ENCODE results near the gene UNC93A. TPM values are rescaled to one million over a fixed set of nuclear protein-coding genes. Genes with fewer than 3 reads are reported as not detected.
A peak's percentile ranks its signal among the peaks of the same experiment; 100 is the strongest.

UNC93A gene
- total RNA-seq, 1 donor from 2014 or later: not detected

DNA sequence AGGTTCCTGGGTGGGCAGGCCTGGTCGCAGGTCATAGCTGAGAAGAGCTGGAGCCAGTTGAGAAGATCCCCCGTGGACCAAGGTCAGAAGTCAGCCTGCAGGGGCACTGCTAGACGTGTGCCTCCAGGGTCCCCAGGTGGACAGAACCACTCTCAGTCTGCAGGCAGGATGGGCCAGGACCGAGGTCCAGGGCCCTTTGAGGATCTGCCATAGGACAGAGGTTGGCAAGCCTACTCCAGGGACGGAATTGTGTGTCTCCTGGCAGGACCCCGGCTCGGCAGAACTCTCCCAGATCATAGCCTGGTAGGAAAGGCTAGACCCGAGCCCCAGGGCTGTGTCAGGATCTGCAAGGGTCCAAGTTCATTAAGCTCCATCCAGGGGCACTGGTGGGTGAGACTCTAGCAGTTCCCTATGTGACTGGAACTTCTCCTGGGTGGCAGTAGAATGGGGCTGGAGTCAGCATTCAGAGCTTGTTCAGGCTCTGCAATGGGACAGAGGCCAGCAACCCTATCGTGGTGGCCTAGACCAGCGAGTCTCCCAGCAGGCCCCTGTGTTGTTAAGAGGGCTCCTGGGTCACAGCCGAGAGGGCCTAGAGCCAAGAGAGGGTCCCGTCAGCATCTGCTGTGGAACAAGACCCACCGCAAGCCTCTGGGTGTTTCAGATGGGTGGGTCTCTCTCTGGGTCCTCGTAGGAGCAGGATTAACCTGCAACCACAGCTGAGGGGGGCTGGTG is 51.9 kb downstream of the UNC93A start:
- TF ChIP-seq, protein P1, sequence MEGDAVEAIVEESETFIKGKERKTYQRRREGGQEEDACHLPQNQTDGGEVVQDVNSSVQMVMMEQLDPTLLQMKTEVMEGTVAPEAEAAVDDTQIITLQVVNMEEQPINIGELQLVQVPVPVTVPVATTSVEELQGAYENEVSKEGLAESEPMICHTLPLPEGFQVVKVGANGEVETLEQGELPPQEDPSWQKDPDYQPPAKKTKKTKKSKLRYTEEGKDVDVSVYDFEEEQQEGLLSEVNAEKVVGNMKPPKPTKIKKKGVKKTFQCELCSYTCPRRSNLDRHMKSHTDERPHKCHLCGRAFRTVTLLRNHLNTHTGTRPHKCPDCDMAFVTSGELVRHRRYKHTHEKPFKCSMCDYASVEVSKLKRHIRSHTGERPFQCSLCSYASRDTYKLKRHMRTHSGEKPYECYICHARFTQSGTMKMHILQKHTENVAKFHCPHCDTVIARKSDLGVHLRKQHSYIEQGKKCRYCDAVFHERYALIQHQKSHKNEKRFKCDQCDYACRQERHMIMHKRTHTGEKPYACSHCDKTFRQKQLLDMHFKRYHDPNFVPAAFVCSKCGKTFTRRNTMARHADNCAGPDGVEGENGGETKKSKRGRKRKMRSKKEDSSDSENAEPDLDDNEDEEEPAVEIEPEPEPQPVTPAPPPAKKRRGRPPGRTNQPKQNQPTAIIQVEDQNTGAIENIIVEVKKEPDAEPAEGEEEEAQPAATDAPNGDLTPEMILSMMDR (conservative IDR thresholded peaks at IDR 0.05; ENCODE audit: low read depth, low read length): no peak
- no peak for DNase-seq (ENCODE audit: low read depth)
- H3K4me3 ChIP-seq (ENCODE audit: low read depth, low read length): no peak overlapping the region

DNA sequence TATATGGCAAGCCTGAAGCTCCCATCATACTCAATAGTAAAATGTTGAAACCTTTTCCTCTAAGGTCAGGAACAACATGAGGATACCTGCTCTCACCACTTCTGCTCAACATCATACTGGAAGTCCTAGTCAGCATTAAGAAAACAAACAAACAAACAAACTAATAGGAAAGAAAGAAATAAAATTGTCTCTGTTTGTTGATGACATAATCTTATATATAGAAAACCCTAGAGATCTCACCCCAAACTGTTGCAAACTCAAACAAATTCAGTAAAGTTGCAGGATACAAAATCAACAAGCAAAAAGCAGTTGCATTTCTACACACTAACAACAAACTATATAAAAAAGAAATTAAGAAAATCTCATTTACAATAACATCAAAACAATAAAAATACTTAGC is 54.2 kb downstream of the UNC93A start:
- TF ChIP-seq, protein P1 (conservative IDR thresholded peaks at IDR 0.05; ENCODE audit: low read depth, low read length): no peak
- no peak overlapping the region for H3K4me3 ChIP-seq (ENCODE audit: low read depth, low read length)
- no peak for DNase-seq (ENCODE audit: low read depth)

DNA sequence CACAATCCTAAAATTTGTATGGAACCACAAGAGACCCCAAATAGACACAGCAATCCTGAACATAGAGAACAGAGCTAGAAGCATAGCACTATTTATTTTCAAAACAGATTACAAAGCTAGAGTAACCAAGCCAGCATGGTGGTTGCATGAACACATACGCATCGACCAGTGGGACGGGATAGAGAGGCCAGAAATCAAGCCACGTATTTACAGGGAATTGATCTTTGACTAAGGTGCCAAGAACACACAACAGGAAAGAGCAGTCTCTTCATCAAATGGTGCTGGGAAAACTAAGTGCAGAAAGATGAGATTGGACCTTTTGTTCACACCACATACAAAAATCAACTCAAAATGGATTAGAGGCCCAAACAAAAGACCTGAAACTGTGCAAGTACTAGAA is 54.8 kb downstream of the UNC93A start:
- no peak for DNase-seq (ENCODE audit: low read depth)
- TF ChIP-seq, protein P1 (conservative IDR thresholded peaks at IDR 0.05; ENCODE audit: low read depth, low read length): no peak
- no peak overlapping the region for H3K4me3 ChIP-seq (ENCODE audit: low read depth, low read length)

DNA sequence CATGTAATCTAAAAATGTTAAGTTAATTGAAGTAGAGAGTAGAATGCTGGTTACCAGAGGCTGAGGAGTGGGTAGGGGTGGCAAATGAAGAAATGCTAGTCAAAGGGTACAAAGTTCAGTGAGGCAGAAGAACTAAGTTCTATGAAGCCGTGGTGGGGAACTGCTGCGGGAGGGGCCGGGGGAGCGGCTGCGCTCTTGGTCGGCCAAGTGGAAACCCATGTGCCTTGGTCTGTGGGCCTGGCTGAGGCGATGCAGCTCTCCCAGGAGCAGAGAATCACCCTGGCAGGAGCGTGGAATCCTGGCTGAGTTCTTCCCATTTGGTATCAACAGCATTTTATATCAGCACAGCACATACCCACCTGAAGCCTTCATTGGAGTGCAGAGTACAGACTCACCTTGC is 56.1 kb downstream of the UNC93A start:
- TF ChIP-seq, protein P1 (conservative IDR thresholded peaks at IDR 0.05; ENCODE audit: low read depth, low read length): no peak
- no peak overlapping the region for H3K4me3 ChIP-seq (ENCODE audit: low read depth, low read length)
- DNase-seq (ENCODE audit: low read depth): peak; percentile 22

DNA sequence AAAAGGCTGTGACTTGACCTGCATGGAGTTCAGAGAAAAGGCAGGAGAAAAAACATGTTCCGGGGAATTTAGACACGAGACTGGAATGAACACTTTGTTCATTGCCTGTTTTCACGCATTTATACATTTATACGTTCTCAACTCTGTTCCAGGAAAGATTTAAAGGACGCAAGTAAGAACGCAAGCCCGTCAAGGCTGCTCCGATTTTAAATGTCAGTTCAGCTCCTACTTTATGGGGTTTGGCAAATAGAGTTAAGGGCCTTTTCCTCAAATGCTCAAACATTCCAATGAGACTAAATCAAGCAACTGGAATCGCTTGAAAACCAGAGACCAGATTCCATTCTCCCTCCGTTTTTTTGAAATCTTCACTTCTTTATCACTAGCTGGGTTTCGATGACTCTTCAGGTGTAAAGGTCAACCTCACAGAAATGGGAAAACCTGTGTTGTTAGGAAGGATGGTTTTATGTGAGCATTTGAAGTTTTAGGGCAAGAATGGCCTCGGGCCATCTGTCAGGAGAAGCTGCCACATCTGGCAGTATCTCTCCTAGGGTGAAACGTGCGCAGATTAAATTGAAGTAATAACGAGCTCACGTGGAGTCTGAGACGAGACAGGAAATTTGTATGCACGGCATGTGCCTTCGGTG is 58.6 kb downstream of the UNC93A start:
- TF ChIP-seq, protein P1 (conservative IDR thresholded peaks at IDR 0.05; ENCODE audit: low read depth, low read length): no peak
- no peak for DNase-seq (ENCODE audit: low read depth)
- H3K4me3 ChIP-seq (ENCODE audit: low read depth, low read length): no peak overlapping the region

DNA sequence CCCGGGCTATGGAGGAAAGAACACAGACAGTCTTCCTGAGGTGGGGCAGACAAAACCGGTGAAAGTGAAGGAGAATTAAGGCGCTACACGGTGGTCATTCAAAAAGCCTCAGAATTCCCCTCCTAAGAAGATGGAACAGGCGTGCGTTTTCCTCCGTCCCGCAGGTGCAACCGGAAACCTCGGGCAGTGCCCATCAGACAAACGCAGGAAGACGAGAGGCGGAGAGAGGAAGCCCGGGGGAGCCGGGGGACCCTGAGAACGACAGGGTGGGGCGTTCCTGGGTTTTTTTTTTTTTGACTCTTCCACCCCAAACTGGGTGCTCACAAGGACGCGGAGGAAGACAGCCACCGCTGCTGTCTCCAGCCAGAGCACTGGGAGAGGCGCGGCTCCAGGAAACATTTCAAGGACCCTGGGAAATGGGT is 59.2 kb downstream of the UNC93A start:
- TF ChIP-seq, protein P1 (conservative IDR thresholded peaks at IDR 0.05; ENCODE audit: low read depth, low read length): no peak
- no peak for DNase-seq (ENCODE audit: low read depth)
- H3K4me3 ChIP-seq (ENCODE audit: low read depth, low read length): no peak overlapping the region
